ENCODE results near the gene EPN1.

The EPN1 gene

DNA sequence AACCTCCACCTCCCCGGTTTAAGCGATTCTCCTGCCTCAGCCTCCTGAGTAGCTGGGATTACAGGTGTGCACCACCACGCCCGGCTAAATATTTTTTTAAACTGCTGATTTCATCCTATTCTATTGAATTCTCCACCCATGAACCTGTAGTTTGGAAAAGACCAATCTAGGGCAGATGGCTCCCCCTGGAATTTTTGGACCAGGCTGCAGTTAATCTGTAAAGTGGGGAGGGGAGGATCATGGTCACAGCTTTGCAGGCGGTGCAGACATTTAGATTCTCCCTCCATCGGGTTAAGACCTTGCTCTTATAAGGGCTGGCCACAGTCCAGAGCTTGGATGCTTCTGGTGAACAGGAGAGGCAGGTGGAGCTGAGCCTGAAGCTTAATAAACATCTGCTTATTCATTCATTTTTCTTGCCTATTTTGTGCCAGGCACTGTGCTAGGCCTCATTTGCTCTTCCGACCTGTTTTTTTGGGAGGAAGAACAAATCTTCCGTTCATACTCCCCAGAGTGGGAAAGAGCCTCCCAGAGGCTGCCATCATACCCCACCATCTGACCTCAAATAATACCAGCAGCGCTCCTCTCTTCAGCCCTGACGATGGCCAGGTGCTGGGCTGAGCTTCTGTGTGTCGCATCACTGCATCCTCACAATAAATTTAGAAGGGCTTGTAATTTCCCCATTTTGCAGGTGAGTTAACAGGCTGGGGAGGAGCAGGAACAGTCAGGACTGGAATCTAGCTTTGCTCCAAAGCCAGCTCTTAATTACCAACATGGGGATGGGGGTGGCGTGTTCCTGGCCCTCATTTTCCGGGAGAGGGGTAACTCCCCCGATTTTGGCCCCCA, 27.9 kb upstream of the EPN1 start:
- DNase-seq (ENCODE audit: low read depth), result no peak

DNA sequence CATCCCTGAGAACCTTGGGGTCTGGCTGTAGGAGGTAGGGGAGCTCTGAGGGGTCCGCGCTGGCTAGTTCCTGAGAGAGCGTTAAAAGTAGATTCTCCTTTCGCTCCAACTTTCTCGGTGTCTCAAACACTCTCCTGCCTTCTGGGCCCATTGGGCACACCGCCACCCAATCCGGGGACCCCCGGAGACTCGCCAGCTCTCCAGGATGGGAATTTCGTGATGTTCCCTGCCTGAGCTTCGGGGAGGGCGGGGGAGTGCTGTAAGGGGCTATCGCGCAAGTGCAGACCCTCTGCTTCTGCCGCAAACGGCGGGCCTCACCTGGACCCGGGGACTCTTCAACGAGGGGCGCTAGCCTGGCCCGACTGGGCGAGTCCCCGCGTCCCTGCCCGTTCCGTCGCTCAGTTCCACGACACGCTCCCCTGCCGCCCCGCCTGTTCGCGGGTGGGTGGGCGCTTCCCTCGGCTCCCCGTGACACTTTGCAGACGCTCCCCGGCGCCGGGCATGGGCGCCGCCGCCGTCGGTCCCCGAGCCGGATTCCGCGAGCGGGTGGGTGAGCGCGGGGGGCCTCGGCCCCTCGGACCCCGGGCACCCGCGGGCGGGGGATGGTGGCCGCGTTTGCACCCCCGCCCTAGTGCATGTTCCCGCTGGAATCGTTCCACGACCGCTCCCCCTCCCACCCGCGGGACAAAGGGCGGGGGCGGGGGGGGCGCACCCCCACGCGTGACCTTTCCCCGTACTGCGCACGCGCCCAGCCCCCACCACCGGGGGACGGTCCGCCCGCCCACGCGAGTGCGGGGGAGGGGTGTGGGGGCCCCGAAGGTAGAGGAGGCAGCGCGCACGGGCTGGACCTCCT, 27.1 kb upstream of the EPN1 start, which contains the start of gene CCDC106:
Gene CCDC106 (plus strand): TSS at position 481 of the 853 bp plus-strand sequence. CDS start 835 bp downstream, outside the sequence.
- DNase-seq (ENCODE audit: low read depth), result no peak

DNA sequence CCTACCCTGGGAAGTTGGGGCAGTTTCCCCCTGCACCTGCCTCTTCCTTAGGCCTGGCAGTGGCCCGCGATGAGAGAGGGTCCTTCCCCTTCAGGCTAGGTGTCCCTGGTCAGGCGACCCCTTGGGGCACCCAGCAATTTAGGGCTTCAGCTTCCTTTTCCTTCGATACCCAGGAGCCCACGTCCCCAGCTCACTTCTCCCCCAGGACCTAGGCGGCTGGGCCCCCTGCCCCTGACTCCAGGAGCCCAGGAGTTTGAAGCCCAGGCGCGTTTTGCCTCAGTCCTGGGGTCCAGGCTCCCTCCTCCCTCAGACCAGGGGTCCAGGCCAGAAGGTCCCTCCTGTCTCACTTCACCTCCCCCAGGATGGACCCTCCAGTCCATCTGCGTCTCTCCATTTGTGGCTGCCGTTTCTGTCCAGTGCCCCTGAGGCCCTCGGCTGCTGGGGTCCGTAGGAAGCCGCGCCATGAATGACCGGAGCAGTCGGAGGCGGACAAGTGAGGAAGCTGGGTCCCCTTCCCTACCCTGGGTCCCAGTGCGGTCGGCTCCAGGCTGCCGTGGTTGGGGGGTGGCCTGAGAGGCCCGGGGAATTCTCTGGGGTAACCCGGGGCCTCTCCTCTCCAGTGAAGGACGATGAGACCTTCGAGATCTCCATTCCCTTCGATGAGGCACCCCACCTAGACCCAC, 26.3 kb upstream of the EPN1 start:
- DNase-seq (ENCODE audit: low read depth), result no peak

DNA sequence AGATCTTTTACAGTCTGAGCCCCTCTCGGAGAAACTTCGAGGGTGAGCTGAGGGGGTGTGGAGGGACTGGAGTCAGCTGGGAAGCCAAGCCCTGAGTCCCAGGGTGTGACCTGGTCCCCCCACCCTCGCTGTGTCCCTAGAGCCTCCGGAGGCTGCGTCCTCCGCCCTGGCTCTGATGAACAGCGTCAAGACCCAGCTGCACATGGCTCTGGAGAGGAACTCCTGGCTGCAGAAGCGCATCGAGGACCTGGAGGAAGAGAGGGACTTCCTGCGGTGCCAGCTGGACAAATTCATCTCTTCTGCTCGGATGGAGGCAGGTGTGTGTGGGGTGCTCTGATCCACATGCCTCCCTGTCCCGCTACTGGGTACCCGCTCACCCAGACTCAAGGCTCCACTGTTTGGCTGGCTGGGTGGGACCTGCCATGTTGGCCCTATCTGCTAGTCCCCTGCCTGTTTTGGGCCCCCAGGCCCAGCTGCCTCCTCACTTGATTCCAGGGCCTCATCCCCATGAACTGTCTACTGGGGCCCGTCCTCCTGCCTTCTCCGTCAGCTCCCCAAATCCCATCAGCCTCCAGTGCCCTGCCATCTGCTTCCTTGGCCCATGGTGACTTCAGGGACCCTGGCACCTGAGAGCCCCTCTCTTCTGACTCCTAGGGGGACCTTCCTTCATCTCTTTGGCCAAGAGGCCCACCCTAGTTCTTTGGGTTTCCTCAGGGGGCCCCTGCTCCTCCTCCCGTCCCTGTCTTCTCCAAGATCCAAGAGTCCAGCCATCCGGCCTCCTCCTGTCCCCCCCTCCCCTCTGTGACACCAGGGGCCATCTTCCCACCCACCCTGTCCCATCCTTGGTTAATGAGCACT, 25.5 kb upstream of the EPN1 start:
- DNase-seq (ENCODE audit: low read depth), result no peak

DNA sequence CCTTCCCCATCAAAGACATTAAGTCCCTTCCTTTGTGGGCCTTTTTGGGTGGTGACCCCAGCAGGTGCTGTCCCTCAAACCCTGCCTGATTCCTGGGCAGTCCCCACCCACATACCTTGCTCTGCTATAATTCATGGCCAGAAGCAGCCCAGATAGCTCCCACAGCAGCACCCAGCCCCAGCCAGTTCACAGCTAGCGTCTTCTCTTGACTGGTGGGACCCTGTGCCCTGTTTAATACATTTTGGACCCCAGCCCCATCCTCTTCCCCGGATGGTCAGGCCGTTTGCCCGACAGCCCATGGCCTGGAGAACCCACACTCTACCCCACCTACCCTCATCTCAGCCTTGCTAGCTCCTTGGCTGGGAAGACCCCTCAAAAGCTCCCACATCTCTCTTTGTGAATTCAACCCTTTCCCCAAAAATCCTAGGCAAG, 24.9 kb upstream of the EPN1 start:
- no peak for DNase-seq (ENCODE audit: low read depth)

DNA sequence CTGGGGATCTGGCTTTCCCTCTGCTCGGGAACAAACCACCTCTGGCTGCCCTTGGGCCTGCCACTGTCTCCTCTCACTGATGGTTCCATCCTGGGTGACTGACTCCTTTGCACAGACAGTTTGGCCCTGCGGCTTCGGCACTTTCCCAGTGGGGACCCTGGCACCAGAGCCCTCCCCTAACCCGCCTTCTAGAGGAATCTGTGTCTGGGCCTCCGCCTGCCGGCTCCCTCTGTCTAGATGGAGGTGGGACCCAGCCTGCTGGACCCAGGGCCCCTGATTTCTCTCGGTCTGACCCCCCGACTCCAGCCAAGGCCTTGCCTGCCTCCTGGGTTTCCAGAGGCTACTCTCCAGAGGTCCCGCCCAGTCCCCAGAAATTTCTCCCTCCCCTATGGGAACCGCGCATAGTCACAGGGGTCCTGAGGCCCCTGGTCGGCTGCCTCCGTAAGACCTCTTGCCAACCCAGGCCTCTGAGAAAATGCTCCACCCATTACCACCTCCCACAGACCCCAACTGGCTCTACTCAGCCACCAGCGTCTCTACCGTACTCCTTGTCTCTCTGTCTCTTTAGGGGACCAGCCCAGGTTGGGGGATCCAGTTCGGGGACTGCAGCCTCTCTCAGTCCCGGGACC, 24.3 kb upstream of the EPN1 start:
- no peak for DNase-seq (ENCODE audit: low read depth)

DNA sequence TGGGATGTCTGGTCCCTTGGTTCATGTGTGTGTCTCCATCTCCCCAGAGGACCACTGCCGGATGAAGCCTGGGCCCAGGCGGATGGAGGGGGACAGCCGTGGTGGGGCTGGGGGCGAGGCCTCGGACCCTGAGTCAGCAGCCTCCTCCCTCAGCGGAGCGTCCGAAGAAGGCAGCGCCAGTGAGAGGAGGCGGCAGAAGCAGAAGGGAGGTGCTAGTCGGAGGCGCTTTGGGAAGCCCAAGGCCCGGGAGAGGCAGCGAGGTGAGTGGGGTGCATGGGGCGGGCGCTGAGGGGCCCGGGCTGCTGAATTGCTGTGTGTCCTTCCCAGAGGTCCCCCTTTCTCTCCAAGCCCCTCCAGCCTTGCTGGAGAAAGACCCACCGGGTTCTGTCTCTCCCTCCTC, 23.8 kb upstream of the EPN1 start:
- no peak for DNase-seq (ENCODE audit: low read depth)

DNA sequence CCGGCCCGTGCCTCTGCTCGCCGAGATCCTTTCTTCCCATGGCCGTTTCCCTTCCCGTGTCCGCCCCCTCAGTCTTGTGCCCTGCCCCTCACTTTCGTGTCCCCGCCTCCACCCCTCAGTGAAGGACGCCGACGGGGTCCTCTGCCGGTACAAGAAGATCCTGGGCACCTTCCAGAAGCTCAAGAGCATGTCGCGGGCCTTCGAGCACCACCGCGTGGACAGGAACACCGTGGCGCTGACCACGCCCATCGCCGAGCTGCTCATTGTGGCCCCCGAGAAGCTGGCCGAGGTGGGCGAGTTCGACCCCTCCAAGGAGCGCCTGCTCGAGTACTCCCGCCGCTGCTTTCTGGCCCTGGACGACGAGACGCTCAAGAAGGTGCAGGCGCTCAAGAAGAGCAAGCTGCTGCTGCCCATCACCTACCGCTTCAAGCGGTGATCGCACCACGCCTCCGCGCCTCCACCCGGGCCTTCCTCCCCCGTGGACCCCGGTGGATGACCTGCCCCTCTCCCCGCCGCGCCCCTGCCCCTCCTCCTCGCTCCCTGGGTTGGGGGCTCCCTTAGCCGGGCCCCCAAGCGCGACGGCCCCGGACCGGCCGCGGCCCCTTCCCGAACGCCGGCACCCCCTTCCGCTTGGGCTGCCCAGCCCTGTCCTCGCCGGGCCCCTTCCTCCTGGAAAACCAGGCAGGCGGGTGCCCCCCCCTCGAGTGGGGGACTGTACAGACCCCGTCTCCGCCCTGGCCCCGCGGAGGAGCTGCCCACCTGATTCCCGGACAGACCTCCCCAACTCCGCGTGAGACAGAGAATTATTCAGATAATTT, 22.5 kb upstream of the EPN1 start:
- DNase-seq (ENCODE audit: low read depth), result no peak

DNA sequence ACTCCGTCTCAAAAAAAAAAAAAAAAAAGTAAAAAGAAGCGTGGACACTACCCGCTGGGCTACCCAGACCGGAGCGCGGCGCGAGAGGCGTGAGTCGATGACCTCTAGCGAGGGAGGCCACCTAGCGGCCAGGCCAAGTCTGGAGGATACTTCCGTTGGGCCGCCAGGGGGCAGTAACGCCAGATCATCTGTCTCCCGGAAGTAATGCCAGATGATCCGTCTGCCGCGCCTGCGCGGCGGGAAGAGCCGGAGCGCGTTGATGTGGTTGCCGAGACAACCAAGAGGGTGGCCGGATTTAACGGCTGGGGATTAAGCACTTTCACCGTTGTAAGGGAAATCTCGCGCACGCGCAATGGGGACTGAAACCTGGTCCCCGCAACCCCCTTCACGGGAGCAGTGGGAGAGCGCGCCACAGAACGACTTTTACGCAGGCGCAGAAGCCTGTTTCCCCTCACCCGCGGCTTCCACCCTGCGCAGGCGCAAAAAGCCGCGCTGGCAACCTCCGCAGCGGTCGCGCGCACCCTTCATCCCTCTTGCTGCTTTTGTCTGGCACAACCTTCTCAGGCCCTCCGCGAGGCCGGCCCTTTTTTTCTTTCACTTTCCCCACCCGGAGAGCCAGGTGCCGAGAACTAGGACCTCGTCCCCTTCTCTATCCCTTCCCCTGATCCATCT, 21.2 kb upstream of the EPN1 start:
- peak; percentile 98 for DNase-seq (ENCODE audit: low read depth)

DNA sequence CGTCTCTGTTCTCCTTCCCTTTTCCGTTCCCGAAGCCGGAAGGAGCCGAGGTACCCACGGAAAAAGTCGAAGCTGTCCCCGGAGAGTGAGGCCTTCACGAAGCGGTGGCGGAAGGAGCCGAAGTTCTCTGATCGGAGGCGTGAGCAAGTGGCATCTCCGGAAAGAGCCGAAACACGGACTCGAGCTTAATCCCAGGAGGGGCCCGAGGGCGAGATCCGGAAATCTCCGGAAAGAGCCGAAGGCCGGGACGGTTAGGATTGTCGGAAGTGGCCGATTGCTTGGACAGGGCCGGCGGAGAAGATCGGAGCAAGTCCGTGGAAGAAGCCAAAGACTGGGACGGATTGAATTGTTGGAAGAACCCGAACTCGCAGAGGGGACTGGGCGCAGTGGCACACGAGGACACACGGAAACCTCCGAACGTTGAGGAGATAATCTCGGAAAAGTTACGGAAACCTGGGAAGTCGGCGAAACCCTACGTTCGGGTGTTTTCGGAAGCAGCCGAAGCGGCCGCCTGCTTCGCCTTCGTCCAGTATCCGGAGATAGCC, 20.6 kb upstream of the EPN1 start:
- peak; percentile 99 for DNase-seq (ENCODE audit: low read depth)

DNA sequence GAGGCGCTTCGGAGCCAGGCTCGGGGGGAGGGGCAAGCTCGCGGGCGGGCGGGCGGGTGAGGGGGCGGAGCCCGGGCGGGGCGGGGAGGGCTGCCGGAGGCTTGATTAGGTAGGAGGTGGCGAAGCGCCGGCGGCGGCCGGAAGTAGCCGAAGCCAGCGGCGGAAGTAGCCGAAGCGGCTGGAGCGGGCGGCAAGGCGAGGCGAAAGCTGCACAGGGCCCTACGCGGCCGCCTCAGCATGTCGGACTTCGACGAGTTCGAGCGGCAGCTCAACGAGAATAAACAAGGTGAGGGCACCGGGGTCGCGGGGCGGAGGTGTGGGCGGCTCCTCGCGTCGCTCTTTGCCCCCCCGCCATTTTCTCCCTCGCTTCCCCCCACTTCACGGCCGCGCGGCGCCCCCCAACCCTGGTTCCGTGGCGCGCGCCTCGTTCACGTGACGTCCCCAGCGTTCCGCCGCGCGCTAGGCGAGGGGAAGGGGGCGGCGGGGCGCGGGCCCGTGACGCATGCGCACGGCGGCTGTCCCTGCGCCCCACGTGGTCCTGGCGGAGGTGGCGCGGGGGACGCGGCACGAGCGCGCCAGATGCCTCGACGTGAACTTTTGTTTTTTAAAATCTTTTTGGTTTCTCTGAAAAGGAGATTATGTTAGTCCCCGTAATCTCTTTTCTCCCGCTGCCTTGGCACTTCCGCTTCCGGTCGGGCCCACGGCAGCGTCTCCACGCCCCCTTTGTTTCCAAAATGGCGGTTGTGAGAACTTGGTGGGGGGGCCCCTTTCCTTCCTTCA, 20.0 kb upstream of the EPN1 start, which contains the start of gene U2AF2:
Gene U2AF2 (plus strand): TSS at position 168 of the 780 bp plus-strand sequence. CDS start 70 bp downstream, at position 238.
- DNase-seq (ENCODE audit: low read depth), result peak; percentile 93

DNA sequence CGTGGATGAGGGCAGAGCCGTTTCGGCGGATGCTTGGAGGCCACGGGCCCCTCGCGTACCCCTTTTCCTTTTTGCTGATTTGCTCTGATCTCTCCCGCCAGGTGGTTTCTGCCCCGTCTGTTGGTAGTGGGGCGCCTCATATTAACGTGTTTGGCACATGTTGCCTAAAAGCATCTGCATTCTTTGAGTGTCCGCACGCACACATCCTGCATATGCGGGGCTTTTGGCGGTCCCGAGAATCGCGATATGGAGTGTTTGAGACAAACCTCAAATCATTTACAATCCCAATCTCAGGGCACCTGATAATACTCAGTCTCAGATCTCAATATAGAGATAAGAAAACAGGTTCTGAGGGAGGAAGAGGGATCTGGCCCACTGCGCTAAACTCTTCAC, 19.4 kb upstream of the EPN1 start:
- no peak for DNase-seq (ENCODE audit: low read depth)

DNA sequence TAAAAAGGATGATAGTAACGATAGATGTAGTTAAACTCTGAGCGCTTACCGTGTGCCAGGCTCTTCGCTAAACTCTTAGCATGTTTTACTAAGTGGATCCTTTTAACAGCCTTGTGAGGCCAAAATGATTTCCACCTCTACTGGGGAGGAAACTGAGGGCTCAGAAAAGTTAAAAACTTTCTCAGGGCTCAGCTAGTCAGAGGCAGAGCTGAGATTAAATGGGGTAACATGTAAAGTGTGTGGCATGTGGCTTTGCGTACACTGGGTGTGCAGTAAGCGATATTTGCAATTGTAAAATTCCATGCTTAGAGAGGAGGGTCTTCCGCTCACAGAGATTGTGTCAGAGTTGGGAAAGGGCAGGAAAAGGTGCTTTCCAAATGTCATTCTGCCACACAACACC, 18.5 kb upstream of the EPN1 start:
- DNase-seq (ENCODE audit: low read depth), result no peak

DNA sequence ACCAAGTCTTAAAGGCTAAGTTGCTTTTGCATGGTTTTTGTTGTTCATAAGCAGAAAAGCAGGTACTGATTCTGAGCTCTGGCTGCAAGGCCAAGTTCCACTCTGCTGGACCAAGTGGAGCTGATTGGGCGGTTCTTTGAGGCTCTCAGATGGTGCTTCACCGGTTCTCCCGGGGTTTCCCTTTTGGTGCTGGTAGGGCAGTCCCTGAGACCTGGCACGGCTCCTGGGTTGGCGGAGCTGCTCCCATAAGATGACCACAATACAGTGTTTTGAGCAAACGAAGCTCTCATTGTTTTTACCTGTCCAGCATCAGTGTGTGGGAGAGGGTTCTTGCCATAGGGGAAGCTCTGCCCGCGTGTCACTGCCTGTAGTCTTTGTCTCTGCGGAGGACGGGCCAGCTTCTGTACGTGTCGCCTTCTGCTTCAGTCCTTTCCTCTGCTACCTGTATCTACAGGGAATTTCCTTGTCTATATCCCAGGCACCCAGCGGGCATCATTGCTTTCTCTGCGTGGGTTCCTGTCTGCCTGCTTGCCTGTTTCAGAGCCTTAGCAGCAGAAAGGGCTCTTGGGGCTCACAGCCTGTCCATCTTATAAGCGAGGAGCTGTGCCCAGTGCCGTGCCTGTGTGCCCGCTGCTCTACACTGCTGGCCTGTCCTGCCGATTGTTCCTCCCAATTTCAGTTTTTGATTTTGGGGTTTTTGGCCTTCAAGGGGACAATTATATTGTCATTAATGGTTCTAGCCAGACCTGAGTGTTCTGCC, 17.9 kb upstream of the EPN1 start:
- no peak for DNase-seq (ENCODE audit: low read depth)

DNA sequence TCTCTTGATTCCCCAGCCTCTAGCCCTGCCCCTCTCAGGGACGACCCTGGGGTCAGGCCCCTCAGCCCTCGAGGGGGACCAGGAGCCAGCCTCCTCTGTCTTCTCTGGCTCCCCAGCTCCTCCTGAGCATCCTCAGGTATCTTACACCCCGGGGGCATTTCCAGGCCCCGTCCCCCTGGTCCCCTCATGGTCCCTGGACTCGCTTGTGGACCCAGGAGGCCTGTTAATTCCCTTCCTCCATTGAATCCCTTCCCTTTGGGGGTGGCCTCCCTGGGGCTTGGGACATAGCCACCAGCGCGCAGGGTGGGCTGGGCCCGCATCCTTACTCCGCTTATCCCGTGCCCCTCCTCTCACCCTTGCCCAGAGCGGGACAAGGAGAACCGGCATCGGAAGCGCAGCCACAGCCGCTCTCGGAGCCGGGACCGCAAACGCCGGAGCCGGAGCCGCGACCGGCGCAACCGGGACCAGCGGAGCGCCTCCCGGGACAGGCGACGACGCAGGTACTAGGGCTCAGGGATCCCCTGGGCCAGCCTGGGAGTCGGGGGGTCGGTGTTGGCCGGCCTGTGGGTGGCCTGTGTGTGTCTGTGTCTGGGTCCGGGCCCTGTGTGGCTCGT, 16.1 kb upstream of the EPN1 start:
- DNase-seq (ENCODE audit: low read depth), result no peak

DNA sequence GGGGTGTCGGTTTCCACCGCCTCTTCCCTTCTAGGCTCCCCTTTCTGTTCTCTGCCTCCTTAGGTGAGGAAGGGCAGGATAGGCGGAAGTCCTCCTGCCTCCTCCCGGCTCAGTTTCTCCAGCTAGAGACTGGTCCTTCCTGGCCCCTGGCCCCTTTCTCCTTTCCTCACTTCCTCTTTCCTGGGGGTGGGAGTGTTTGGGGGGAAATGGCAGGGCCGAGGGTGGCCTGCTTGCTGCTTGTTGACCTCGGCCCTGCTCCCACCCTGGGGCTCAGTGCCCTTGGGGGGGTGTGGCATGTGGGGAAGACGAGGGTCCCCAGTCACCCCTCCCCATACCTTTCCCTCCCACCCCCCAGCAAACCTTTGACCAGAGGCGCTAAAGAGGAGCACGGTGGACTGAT, 15.2 kb upstream of the EPN1 start:
- DNase-seq (ENCODE audit: low read depth), result no peak

DNA sequence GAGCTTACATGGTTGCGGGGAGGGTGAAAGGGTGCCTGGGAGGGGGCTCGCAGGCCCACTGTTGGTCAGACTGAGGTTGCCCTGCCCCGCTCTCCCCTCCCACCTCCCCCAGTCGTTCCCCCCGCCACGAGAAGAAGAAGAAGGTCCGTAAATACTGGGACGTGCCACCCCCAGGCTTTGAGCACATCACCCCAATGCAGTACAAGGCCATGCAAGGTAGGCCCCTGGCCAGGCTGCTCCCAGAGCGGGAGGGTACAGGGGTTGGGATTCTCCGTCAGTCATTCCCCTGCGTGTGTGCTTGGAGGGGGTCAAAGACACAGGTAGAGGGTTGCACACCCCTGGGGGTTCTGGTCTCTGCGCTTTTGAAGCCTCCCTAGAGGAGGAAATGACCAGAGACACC, 14.6 kb upstream of the EPN1 start:
- DNase-seq (ENCODE audit: low read depth), result no peak
